Ovary (tissue), 9 donors: ENCODE measurements around the gene ANGPTL8. TPM values are rescaled to one million over a fixed set of nuclear protein-coding genes. Genes with fewer than 3 reads are reported as not detected.
A peak's percentile ranks its signal among the peaks of the same experiment; 100 is the strongest.

Experiments
- DNase-seq, 5 donors: peaks; one replicate each; pipeline ENCODE4 v3.0.0-alpha.2; 2019 to 2020
- H3K27ac ChIP-seq, 2 donors: fragments of 200-600 bp; one replicate each; pipeline versions ENCODE4 v1.5.1 to v1.8.0; 2019 to 2022
- H3K27me3 ChIP-seq: fragments of 200-600 bp; one replicate; pipeline ENCODE4 v1.8.0; 2022
- H3K36me3 ChIP-seq: fragments of 200-600 bp; sonication (generic); one replicate; pipeline ENCODE4 v1.5.1; 2019
- H3K4me1 ChIP-seq: one replicate; pipeline ENCODE4 v1.8.1; 2013; ENCODE audit warnings: mild to moderate bottlenecking, moderate library complexity; ENCODE audit not compliant: insufficient read depth
- H3K4me3 ChIP-seq: fragments of 200-600 bp; sonication (generic); one replicate; pipeline ENCODE4 v1.5.1; 2017
- H3K9me3 ChIP-seq, 2 donors: fragments of 200-600 bp in 1 of 2; sonication (generic) in 1 of 2; one replicate each; pipeline versions ENCODE4 v1.5.1 to v1.8.1; 2013 to 2019; ENCODE audit warnings: mild to moderate bottlenecking in 1 of 2, moderate library complexity in 1 of 2
- CTCF ChIP-seq, 3 donors: fragments of 450-650 bp in 2 of 3; fragments of 200-600 bp in 1 of 3; IDR thresholded peaks; one replicate each; pipeline versions ENCODE4 v1.5.1 to v1.8.0; 2016 to 2022; ENCODE audit warnings: antibody characterized with exemption in 3 of 3, mild to moderate bottlenecking in 1 of 3
- EP300 ChIP-seq: sonication (generic); formaldehyde crosslinking; IDR thresholded peaks from one replicate; pipeline ENCODE4 v1.6.1; 2017; ENCODE audit warnings: antibody characterized with exemption
- POLR2A ChIP-seq: fragments of 450-650 bp; IDR thresholded peaks from one replicate; pipeline ENCODE4 v1.6.1; 2017; ENCODE audit warnings: antibody characterized with exemption, mild to moderate bottlenecking, moderate library complexity
- whole genome bisulfite sequencing, 3 donors: extraction: QIAGEN DNeasy Blood & Tissue Kit in 1 of 3; methylation state at CpG; one replicate each; pipeline versions ENCODE4 v1.1.5 to v1.1.7; 2013 to 2017; 5-methylcytosine and 5-hydroxymethylcytosine counted together
- intact Hi-C, 4 donors: fragments of 100-400 bp; cut with DNase I; formaldehyde crosslinking; loops; one replicate each; pipeline versions ENCODE4 v1.11.0 to v1.15.1; 2022 to 2023
- polyA plus RNA-seq, 2 donors: library from polyadenylated mRNA; stranded (reverse); fragments of 200-250 nt in 1 of 2; fragments of 350-450 nt in 1 of 2; fragmentation: Illumina TruSeq in 1 of 2; extraction: RNeasy Lipid Tissue Mini Kit (QIAGEN cat#74804) in 1 of 2; gene quantifications; one replicate each; pipeline ENCODE4 v1.2.3, GENCODE V29; 2013 to 2014
- total RNA-seq, 7 donors: library from RNA; depleted of rRNA in 2 of 7; stranded (reverse); fragments of >200 nt in 2 of 7; fragmentation: NEBNext Ultra II Directional in 3 of 7; extraction: Animal tissue kit (Norgen Biotek cat#: 25700) in 3 of 7; gene quantifications; one replicate each; pipeline versions ENCODE4 v1.1.0 to v1.2.4, GENCODE V29; 2016 to 2023
- donor health status: DM: no; HTN: no; CAD: no; lungs with moderate emphysema.
- donor health status: DM: no; HTN: no; CAD: no.
- donor health status: Bipolar disorder and iron deficiency.
- donor health status: DM: yes; HTN: yes; CAD: no.
- donor health status: DM: no; HTN: no; CAD: no.
- donor health status: DM: yes; HTN: yes; CAD: no.

Gene ANGPTL8
- total and polyA plus RNA-seq, 9 donors, result 0.50 to 0.93 (median 0.68) TPM; not detected in 5

GRCh38 chr19:11202488-11203193, 36.8 kb upstream of the ANGPTL8 start:
- Histone ChIP-seq H3K36me3 (no peaks in the 10 kb centered on the region), H3K27me3 (no peaks in the 10 kb centered on the region), H3K4me1 (peaks cover 12% of the 10 kb centered on the region), H3K4me3 (no peak overlapping the region), H3K9me3 (no peaks in the 10 kb centered on the region), H3K27ac (peak overlapping the region; percentile 75 to 93)
- intact Hi-C loops, result loop anchor here in 2 of 4 donors (1.0 to 10.0 kb wide), 3 partner anchors 64 to 168 kb away; no protein-coding TSS in a partner anchor
- TF ChIP-seq CTCF (IDR thresholded peaks at IDR 0.05) (no peak), POLR2A (no peak), EP300 (no peak)
- DNase-seq, result peak; percentile 34 to 59 (median 58)
- 79 to 87% (median 81%) methylated on average over 20 of the region's 20 CpGs for WGBS, 3 donors

DNA sequence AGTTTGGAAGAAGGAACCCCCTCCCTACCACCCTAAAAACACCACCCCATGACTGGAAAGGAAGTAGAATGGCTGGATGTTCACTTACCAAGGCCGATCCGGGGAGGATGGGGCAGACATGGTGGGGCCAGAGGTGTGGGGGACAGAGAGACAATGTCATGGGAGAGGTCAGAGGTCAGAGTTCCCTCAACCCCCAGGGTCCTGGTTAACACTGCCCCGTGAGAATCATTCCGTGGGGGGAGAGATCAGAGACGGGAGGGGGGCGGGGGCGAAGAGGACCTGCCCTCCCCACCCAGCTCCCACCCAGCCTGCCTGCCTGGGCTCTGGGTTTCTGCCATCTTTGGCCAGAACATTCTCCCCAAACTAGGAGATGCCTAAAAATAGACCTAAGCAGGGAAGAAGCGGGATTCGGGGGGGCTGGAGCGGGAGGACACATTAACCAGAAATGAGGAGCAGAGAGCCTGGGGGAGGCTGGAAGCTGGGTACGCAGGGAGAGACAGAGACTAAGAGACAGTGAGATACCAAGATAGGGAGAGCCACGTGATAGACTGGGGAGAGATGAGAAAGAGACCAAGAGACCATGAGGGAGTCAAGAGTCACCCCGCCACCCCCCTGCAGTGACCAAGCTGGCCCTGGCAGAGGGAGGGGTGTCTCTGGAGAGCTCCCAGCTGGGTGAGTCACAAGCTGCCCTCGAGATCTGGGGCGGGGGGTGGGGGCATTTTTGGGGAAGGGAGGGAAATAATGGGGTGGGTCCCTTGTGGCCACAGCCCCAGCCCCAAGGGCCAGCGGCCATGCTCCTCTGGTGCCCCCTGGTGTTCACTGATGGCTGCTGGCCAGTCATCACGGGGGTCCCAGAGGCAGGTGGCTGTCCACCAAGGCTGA, 36.0 kb upstream of the ANGPTL8 start:
- intact Hi-C loops, result loop anchor here (1.0 to 10.0 kb wide), 5 partner anchors 65 to 169 kb away; no protein-coding TSS in a partner anchor
- peaks cover 12% of the 10 kb centered on the region for H3K4me1 ChIP-seq
- H3K4me3 ChIP-seq, result no peak overlapping the region
- DNase-seq, result peak; percentile 92 to 96 (median 94)
- H3K9me3 ChIP-seq, result no peaks in the 10 kb centered on the region
- no peaks in the 10 kb centered on the region for H3K36me3 ChIP-seq
- no peaks in the 10 kb centered on the region for H3K27me3 ChIP-seq
- WGBS, 3 donors, result 5 to 15% (median 11%) methylated on average over 17 of the region's 17 CpGs
- no peak for TF ChIP-seq POLR2A
- TF ChIP-seq CTCF (IDR thresholded peaks at IDR 0.05), result peak; percentile 86 to 96 (median 92)
- TF ChIP-seq EP300, result peak; percentile 92
- H3K27ac ChIP-seq, result peak overlapping the region; percentile 75 to 93

DNA sequence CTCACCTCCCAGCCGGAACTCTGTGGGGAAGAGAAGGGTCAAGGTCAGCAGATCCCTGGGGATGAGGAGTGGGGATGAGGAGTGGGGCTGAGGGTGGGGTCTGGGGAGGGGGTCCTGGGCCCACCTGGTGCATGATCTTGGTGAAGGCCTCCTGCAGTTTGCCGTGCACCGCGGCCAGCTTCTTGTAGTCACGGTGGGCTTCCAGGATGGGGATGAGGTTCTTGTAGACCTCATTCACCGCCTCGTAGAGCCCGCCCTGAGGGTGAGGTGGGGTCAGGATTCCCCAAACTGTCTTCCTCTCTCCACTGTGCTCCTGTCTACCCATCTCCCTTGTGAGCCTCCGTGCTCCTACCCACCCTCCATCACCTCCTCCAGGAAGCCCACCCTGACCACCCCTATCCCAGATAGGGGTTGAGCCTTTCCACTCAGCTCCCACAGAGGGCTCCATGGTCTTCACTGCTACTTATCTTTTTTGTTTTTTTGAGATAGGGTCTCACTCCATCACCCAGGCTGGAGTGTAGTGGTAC, 35.3 kb upstream of the ANGPTL8 start:
- Histone ChIP-seq H3K4me1 (peaks cover 12% of the 10 kb centered on the region), H3K27ac (peak overlapping the region; percentile 75 to 93), H3K36me3 (no peaks in the 10 kb centered on the region), H3K4me3 (no peak overlapping the region), H3K27me3 (no peaks in the 10 kb centered on the region), H3K9me3 (no peaks in the 10 kb centered on the region)
- 52 to 62% (median 60%) methylated on average over 9 of the region's 9 CpGs for WGBS, 3 donors
- TF ChIP-seq EP300, result no peak
- TF ChIP-seq CTCF (IDR thresholded peaks at IDR 0.05), result no peak
- no peak for TF ChIP-seq POLR2A
- no peak for DNase-seq
- intact Hi-C loops, result loop anchor here (1.0 to 10.0 kb wide), 4 partner anchors 65 to 169 kb away; no protein-coding TSS in a partner anchor

- Histone ChIP-seq H3K9me3 (no peaks in the 10 kb centered on the region), H3K4me3 (no peak overlapping the region), H3K36me3 (no peaks in the 10 kb centered on the region), H3K27me3 (no peaks in the 10 kb centered on the region), H3K4me1 (peaks cover 12% of the 10 kb centered on the region), H3K27ac (peak overlapping the region; percentile 75 to 93)
- intact Hi-C loops, result loop anchor here (1.0 to 10.0 kb wide), 5 partner anchors 66 to 173 kb away; no protein-coding TSS in a partner anchor
- WGBS, 3 donors, result 43 to 45% (median 43%) methylated on average over 5 of the region's 5 CpGs
- TF ChIP-seq POLR2A, result no peak
- no peak for TF ChIP-seq CTCF (IDR thresholded peaks at IDR 0.05)
- TF ChIP-seq EP300, result no peak
- peak; percentile 60 to 81 (median 72) for DNase-seq
Observed at GRCh38 chr19:11204943-11205349, 34.5 kb upstream of the ANGPTL8 start.
